CD4-positive, alpha-beta T cell (primary cell): ENCODE data around the gene KLC4. TPM values are rescaled to one million over a fixed set of nuclear protein-coding genes. Genes with fewer than 3 reads are reported as not detected.

ENCODE experiments used
- ATAC-seq: fragments of 200-7000 bp; cut with Tn5 transposase; one replicate; pipeline ENCODE4 v1.10.0; 2022; ENCODE audit warnings: mild to moderate bottlenecking; ENCODE audit not compliant: poor library complexity
- CTCF ChIA-PET: fragments of 350-600 bp; sonication (Branson Sonifier 250); formaldehyde crosslinking; loops from one replicate; lab custom pipeline; 2021; ENCODE audit warnings: antibody characterized with exemption, inconsistent platforms; lab: Charles Lee
- POLR2A ChIA-PET: fragments of 350-600 bp; sonication (Branson Sonifier 250); formaldehyde crosslinking; loops from one replicate; lab custom pipeline; 2021; ENCODE audit warnings: antibody characterized with exemption, inconsistent platforms; lab: Charles Lee
- DNase-seq, 14 experiments: peaks; one replicate each; pipeline ENCODE4 v3.0.0-alpha.2; 2013 to 2020; ENCODE audit warnings: mixed read lengths in 2 of 14
- H3K27ac ChIP-seq, 2 donors: one replicate each; pipeline versions ENCODE4 v1.5.1 to v1.7.0; 2013; ENCODE audit warnings: low read length in 2 of 2, low read depth in 1 of 2, mild to moderate bottlenecking in 1 of 2
- H3K27me3 ChIP-seq, 2 experiments: 1 replicate in 1 of 2; 2 replicates in 1 of 2; pipeline versions ENCODE4 v1.6.1 to v1.7.0; 2013; ENCODE audit warnings: low read length in 2 of 2, control low read depth in 1 of 2, mild to moderate bottlenecking in 1 of 2, moderate library complexity in 1 of 2; ENCODE audit not compliant: insufficient read depth in 2 of 2, control insufficient read depth in 1 of 2
- H3K36me3 ChIP-seq: one replicate; pipeline ENCODE4 v1.6.1; 2013; ENCODE audit warnings: low read length, control low read depth; ENCODE audit not compliant: insufficient read depth
- H3K4me1 ChIP-seq: one replicate; pipeline ENCODE4 v1.6.1; 2013; ENCODE audit warnings: low read length, control low read depth; ENCODE audit not compliant: insufficient read depth
- H3K4me3 ChIP-seq: one replicate; pipeline ENCODE4 v1.5.1; 2013; ENCODE audit warnings: mild to moderate bottlenecking, low read length, moderate library complexity
- H3K9me3 ChIP-seq, 2 experiments: 1 replicate in 1 of 2; 2 replicates in 1 of 2; pipeline versions ENCODE4 v1.6.1 to v1.7.0; 2013; ENCODE audit warnings: low read length in 2 of 2, mild to moderate bottlenecking in 2 of 2, control low read depth in 1 of 2, moderate library complexity in 1 of 2; ENCODE audit not compliant: control insufficient read depth in 1 of 2, insufficient read depth in 1 of 2
- H3K27ac Mint-ChIP-seq: one replicate; pipeline ENCODE4 v1.8.0; 2020; ENCODE audit warnings: mixed read lengths
- H3K27me3 Mint-ChIP-seq: one replicate; pipeline ENCODE4 v1.8.0; 2021; ENCODE audit warnings: mixed read lengths
- H3K36me3 Mint-ChIP-seq: one replicate; pipeline ENCODE4 v1.8.0; 2021; ENCODE audit warnings: low read depth, mixed read lengths
- H3K4me1 Mint-ChIP-seq: one replicate; pipeline ENCODE4 v1.8.0; 2021; ENCODE audit warnings: low read depth, mixed read lengths
- H3K4me3 Mint-ChIP-seq: one replicate; pipeline ENCODE4 v1.8.0; 2020; ENCODE audit warnings: mild to moderate bottlenecking, mixed read lengths
- H3K9me3 Mint-ChIP-seq: one replicate; pipeline ENCODE4 v1.8.0; 2020; ENCODE audit warnings: mixed read lengths
- intact Hi-C, 2 experiments: fragments of 100-400 bp; cut with DNase I in 1 of 2; cut with micrococcal nuclease in 1 of 2; formaldehyde crosslinking; loops; one replicate each; pipeline versions ENCODE4 v1.15.1 to v1.9.0; 2023 to 2025; cut with DNase I, micrococcal nuclease
- total RNA-seq, 174 experiments: library from RNA in 2 of 174; stranded (reverse) in 2 of 174; gene quantifications; one replicate each; pipeline ENCODE4 v1.2.3 and lab custom pipeline; 2021 to 2026
- TF ChIP-seq, protein P1 (sequence below): fragments of 200-600 bp; IDR thresholded peaks from one replicate; pipeline ENCODE4 v1.8.0; 2022; ENCODE audit warnings: antibody characterized with exemption, mild to moderate bottlenecking

The KLC4 gene
- total RNA-seq, 2 experiments from 2014 or later: 39.6 to 40.8 TPM

GRCh38 chr6:43061861-43062260, 2.4 kb downstream of the KLC4 start:
- Mint-ChIP-seq H3K9me3 (no peaks in the 10 kb centered on the region), H3K27me3 (no peaks in the 10 kb centered on the region), H3K4me3 (peak overlapping the region; percentile 32), H3K4me1 (peaks cover 38% of the 10 kb centered on the region), H3K36me3 (peaks cover 66% of the 10 kb centered on the region), H3K27ac (peak overlapping the region; percentile 96)
- no peak for ATAC-seq
- Histone ChIP-seq H3K9me3 (no peaks in the 10 kb centered on the region), H3K4me1 (peaks cover 26% of the 10 kb centered on the region), H3K27ac (no peak overlapping the region), H3K27me3 (no peaks in the 10 kb centered on the region), H3K36me3 (peaks cover 30% of the 10 kb centered on the region), H3K4me3 (no peak overlapping the region)
- ChIA-PET CTCF (no interaction called here), POLR2A (no interaction called here)
- no peak for DNase-seq
- TF ChIP-seq, protein P1, sequence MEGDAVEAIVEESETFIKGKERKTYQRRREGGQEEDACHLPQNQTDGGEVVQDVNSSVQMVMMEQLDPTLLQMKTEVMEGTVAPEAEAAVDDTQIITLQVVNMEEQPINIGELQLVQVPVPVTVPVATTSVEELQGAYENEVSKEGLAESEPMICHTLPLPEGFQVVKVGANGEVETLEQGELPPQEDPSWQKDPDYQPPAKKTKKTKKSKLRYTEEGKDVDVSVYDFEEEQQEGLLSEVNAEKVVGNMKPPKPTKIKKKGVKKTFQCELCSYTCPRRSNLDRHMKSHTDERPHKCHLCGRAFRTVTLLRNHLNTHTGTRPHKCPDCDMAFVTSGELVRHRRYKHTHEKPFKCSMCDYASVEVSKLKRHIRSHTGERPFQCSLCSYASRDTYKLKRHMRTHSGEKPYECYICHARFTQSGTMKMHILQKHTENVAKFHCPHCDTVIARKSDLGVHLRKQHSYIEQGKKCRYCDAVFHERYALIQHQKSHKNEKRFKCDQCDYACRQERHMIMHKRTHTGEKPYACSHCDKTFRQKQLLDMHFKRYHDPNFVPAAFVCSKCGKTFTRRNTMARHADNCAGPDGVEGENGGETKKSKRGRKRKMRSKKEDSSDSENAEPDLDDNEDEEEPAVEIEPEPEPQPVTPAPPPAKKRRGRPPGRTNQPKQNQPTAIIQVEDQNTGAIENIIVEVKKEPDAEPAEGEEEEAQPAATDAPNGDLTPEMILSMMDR: no peak
- intact Hi-C loops: no loop called here

DNA sequence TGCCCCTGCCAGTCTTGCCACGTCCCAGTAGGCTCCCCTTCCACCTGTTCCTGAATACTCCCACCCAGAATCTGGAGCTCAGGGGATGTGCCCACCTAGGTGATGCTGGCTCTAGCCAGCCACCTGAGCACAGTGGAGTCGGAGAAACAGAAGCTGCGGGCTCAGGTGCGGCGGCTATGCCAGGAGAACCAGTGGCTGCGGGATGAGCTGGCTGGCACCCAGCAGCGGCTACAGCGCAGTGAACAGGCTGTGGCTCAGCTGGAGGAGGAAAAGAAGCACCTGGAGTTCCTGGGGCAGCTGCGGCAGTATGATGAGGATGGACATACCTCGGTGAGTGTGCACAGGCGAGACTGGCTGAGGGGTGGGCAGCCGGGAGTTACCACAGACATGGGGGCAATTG, 3.4 kb downstream of the KLC4 start:
- Histone ChIP-seq H3K27ac (no peak overlapping the region), H3K27me3 (no peaks in the 10 kb centered on the region), H3K9me3 (no peaks in the 10 kb centered on the region), H3K36me3 (peaks cover 26% of the 10 kb centered on the region), H3K4me3 (no peak overlapping the region), H3K4me1 (peaks cover 25% of the 10 kb centered on the region)
- intact Hi-C loops: no loop called here
- DNase-seq (no peak), ATAC-seq (no peak)
- no peaks in the 10 kb centered on the region for H3K27me3 Mint-ChIP-seq
- POLR2A ChIA-PET: interaction anchor here (0.6 kb wide), 1 partner anchor 11 kb away, joined by 3 read pairs; no protein-coding TSS in a partner anchor
- H3K36me3 Mint-ChIP-seq: peaks cover 65% of the 10 kb centered on the region
- TF ChIP-seq, protein P1: no peak
- peaks cover 36% of the 10 kb centered on the region for H3K4me1 Mint-ChIP-seq
- H3K27ac Mint-ChIP-seq: no peak overlapping the region
- no peaks in the 10 kb centered on the region for H3K9me3 Mint-ChIP-seq
- CTCF ChIA-PET: no interaction called here
- no peak overlapping the region for H3K4me3 Mint-ChIP-seq

- DNase-seq: peak in 4 of 14 experiments; percentile 10 to 66 (median 53)
- ChIA-PET CTCF (no interaction called here), POLR2A (no interaction called here)
- H3K9me3 Mint-ChIP-seq: no peaks in the 10 kb centered on the region
- H3K27ac ChIP-seq: no peak overlapping the region
- H3K36me3 ChIP-seq: peaks cover 30% of the 10 kb centered on the region
- peaks cover 0 to under 1% of the 10 kb centered on the region in 2 experiments for H3K27me3 ChIP-seq
- TF ChIP-seq, protein P1: peak; percentile 34
- peaks cover 60% of the 10 kb centered on the region for H3K36me3 Mint-ChIP-seq
- intact Hi-C loops: loop anchor here in 1 of 2 experiments (1.0 kb wide), 1 partner anchor 73 kb away; no protein-coding TSS in a partner anchor
- H3K27me3 Mint-ChIP-seq: no peaks in the 10 kb centered on the region
- no peak overlapping the region for H3K4me3 ChIP-seq
- H3K4me1 ChIP-seq: no peaks in the 10 kb centered on the region
- peak; percentile 73 for ATAC-seq
- H3K27ac Mint-ChIP-seq: no peak overlapping the region
- H3K4me1 Mint-ChIP-seq: no peaks in the 10 kb centered on the region
- no peak overlapping the region for H3K4me3 Mint-ChIP-seq
- no peaks in the 10 kb centered on the region for H3K9me3 ChIP-seq
These were observed 10.7 kb downstream of the KLC4 start for GRCh38 chr6:43070028-43070632.
